Amniotic epithelial cell (primary cell): ENCODE results near the gene ANKRD30A.
"Not testable (repeated sequence)": the region's sequence is repeated elsewhere in the genome, so short reads cannot be mapped to it uniquely, and the experiment has no call there.

ENCODE experiments used
- DNase-seq: peaks from one replicate; pipeline ENCODE4 v3.0.0-alpha.2; 2010; ENCODE audit warnings: low read depth

The ANKRD30A gene, protein sequence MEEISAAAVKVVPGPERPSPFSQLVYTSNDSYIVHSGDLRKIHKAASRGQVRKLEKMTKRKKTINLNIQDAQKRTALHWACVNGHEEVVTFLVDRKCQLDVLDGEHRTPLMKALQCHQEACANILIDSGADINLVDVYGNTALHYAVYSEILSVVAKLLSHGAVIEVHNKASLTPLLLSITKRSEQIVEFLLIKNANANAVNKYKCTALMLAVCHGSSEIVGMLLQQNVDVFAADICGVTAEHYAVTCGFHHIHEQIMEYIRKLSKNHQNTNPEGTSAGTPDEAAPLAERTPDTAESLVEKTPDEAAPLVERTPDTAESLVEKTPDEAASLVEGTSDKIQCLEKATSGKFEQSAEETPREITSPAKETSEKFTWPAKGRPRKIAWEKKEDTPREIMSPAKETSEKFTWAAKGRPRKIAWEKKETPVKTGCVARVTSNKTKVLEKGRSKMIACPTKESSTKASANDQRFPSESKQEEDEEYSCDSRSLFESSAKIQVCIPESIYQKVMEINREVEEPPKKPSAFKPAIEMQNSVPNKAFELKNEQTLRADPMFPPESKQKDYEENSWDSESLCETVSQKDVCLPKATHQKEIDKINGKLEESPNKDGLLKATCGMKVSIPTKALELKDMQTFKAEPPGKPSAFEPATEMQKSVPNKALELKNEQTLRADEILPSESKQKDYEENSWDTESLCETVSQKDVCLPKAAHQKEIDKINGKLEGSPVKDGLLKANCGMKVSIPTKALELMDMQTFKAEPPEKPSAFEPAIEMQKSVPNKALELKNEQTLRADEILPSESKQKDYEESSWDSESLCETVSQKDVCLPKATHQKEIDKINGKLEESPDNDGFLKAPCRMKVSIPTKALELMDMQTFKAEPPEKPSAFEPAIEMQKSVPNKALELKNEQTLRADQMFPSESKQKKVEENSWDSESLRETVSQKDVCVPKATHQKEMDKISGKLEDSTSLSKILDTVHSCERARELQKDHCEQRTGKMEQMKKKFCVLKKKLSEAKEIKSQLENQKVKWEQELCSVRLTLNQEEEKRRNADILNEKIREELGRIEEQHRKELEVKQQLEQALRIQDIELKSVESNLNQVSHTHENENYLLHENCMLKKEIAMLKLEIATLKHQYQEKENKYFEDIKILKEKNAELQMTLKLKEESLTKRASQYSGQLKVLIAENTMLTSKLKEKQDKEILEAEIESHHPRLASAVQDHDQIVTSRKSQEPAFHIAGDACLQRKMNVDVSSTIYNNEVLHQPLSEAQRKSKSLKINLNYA (N-terminal part only)

DNA sequence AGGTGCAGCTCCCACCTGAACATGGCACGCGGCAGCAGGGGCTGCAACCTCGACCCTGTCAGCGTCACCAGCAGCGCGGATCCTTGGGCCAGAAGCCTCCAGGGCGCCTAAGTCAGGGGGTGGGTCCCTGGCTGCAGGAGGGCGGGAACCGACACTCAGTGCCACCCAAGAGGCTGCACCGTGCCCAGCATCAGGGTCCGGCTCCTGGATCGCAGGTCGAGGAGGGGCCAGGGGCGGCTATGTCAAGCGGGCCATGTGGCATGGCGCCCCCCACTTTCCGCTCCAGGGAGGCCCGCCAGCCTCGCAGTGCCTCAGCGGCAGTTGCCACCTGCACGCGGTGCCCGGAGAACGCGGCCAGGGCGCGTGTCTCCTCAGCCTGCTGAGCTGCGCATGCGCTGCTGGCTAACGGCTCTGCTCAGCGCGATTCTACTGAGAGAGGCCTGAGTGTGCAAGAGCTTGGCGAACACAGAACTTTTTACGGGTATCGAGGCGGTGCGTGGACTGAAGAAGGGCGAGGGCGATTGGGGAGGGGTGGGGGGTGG, at the start of gene ANKRD30A:
TSS of gene ANKRD30A (plus strand) at position 408 of the 542 bp plus-strand sequence. CDS start 190 bp downstream, outside the sequence.
- no peak for DNase-seq

- DNase-seq, result not testable (repeated sequence)
These were observed 49.3 kb upstream of the ANKRD30A start for GRCh38 chr10:37076083-37076482.

GRCh38 chr10:37095792-37096573, 29.4 kb upstream of the ANKRD30A start:
- DNase-seq, result no peak

GRCh38 chr10:37101261-37101660, 24.1 kb upstream of the ANKRD30A start:
- DNase-seq, result no peak

DNA sequence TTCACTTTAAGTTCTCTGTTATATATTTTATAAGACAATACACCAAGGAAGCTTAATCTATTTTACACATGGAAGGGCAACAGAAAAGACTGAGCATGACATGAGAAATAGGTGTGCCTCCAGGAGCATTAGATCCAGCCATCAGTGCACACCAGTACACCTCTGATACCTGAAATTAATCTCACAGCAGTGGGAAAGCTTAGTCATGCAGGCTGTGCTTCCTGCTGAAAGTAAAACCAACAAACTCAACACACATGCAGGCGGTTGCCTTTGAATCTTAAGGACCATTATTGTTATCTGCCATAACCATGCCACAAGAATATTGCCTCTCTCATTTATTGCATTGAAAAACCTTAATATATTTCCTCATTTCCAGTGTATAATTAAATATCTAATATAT, 16.4 kb upstream of the ANKRD30A start:
- DNase-seq, result no peak

GRCh38 chr10:37124532-37124931, 866 bp upstream of the ANKRD30A start:
- no peak for DNase-seq

DNA sequence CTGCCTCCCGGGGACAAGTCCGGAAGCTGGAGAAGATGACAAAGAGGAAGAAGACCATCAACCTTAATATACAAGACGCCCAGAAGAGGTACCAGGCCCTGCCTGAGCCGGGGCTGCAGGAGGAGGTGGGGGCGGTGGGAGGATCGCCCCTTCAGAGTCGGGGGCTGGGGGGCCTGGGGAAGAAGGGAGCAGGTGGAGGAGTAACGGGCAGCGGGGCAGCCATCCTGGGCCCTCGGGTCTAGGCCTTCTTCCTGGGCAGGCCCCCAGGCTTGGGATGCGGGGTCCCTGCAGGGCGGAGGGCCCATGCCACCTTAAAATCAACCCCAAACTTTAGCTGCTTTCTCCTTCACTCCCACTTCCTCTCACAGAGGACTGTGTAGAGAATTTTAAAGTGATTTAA, 523 bp downstream of the ANKRD30A start:
- DNase-seq, result no peak

- no peak for DNase-seq
These were observed 21.0 kb downstream of the ANKRD30A start for GRCh38 chr10:37146443-37146842.

- DNase-seq, result not testable (repeated sequence)
These were observed 37.0 kb downstream of the ANKRD30A start for GRCh38 chr10:37162430-37162829.

DNA sequence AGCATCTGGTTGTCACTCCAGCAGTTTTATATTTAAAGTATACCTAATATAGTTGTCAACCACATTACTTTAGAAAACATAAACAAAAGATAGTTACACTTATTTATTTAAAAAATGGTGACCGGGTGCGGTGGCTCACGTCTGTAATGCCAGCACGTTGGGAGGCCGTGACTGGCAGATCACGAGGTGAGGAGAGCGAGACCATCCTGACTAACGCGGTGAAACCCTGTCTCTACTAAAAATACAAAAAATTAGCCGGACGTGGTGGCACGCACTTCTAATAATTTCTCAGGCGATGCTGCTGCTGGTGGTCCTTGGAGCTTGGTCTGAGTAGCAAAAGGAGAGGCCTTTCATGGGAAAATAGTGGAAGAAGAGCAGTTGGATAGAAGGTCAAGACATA, 46.5 kb downstream of the ANKRD30A start:
- not testable (repeated sequence) for DNase-seq

- DNase-seq, result not testable (repeated sequence)
These were observed 52.9 kb downstream of the ANKRD30A start for GRCh38 chr10:37178296-37178695.

DNA sequence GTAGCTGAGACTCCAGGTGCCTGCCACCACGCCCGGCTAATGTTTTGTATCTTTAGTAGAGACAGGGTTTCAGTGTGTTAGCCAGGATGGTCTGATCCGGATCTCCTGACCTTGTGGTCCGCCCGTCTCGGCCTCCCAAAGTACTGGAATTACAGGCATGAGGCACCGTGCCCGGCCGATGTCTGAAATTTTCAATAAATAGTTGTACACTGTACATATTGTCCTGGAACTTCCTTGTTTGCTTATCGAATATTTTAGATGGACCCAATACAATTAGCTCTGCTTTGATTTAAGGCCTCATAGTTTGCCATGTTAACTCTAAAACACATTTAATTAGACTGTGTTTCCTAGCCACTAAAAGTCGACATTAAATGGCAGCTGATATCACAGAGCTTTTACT, 57.3 kb downstream of the ANKRD30A start:
- DNase-seq, result not testable (repeated sequence)

- DNase-seq, result no peak
These were observed 80.7 kb downstream of the ANKRD30A start for GRCh38 chr10:37206132-37206531.

- no peak for DNase-seq
These were observed 95.5 kb downstream of the ANKRD30A start for GRCh38 chr10:37220866-37221265.

DNA sequence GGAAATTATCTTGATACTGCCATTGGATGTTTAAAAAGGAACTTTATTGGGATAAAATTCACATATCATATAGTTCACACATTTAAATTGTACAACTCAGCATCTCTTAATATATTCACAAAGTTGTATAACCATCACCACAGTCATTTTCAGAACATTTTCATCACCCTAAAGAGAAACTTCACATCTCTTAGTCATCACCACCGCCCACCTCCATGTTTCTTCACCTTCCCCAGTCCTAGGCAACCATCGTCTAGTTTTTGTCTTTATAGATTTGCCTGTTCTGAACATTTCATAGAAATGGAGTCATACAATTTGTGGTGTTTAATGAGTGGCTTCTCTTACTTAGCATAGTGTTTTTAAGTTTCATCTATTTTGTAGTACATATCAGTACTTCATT, 96.6 kb downstream of the ANKRD30A start:
- no peak for DNase-seq

DNA sequence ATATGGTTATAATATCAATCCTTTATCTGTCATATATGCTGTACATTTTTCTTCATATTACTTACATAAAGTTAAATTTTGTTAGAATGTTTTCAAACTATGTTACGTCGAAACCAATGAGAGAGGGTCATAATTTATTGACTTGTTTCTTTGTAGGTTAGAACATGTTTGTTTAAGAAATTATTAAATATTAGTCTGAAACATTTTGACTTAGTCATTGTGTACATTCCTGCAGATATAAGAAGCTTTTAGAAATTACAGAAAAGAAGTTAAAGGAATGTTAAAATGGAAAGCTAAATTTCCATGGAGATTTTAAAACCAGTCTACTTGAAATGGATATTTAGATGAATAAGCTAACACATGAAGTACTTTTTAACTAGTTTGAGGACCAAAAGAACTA, 99.8 kb downstream of the ANKRD30A start:
- DNase-seq, result no peak

DNA sequence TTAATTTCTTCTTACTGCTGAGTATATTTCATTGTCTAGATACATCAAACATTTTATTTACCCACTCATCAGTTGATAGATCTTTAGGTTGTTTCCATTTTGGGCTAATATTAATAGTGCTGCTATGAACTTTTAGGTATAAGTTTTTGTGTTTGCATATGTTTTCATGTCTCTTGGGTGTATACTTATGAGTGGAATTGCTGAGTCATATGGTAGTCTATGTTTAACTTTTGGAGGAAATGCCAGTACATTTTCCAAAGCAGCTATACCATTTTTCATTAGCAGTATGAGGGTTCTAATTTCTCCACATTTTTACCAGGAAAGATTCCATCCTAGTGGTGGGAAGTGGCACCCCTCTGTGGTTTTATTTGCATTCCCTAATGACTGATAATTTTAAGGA, 101.1 kb downstream of the ANKRD30A start:
- DNase-seq, result no peak

GRCh38 chr10:37234692-37235091, 109.3 kb downstream of the ANKRD30A start:
- no peak for DNase-seq

DNA sequence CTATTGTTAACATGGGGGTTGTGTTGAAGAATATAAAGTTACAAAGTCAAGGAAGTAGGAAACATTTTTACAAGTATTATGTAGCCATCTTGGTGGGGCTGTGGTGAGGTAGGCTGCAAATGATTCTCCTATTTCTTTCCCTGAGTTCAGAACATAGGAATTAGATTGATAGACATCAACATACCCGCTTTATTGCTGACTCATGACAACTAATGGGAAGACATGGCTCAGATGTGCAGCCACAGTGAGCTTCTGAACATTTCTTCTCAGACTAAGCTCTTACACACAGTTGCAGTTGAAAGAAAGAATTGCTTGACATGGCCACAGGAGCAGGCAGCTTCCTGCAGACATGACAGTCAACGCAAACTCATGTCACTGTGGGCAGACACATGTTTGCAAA, 110.7 kb downstream of the ANKRD30A start:
- DNase-seq, result no peak

DNA sequence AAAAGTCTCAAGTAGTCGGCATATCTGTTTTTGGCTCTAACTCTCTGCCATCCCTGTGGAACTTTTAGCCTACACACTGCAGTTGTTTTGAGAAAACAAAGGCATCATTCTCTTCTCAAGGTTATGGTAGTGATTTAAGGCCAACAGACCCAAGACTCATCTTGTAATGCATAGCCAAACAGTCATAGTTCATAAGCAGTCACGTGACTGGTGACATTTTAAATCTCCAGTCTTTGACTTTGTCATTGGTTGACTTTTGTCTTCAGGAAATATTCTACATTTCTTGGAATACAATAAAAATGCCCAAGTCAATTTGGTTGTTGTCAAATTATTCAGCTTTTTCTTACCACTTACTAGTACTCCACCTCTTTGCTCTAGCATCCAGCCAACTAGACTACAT, 114.8 kb downstream of the ANKRD30A start:
- DNase-seq, result no peak

GRCh38 chr10:37246637-37247036, 121.2 kb downstream of the ANKRD30A start:
- no peak for DNase-seq
